ENCODE data around the gene SNCA. TPM values are rescaled to one million over a fixed set of nuclear protein-coding genes. Genes with fewer than 3 reads are reported as not detected.
A peak's percentile ranks its signal among the peaks of the same experiment; 100 is the strongest.

The SNCA gene
- total RNA-seq, result under 1 TPM; 0.85 to 0.93 TPM

DNA sequence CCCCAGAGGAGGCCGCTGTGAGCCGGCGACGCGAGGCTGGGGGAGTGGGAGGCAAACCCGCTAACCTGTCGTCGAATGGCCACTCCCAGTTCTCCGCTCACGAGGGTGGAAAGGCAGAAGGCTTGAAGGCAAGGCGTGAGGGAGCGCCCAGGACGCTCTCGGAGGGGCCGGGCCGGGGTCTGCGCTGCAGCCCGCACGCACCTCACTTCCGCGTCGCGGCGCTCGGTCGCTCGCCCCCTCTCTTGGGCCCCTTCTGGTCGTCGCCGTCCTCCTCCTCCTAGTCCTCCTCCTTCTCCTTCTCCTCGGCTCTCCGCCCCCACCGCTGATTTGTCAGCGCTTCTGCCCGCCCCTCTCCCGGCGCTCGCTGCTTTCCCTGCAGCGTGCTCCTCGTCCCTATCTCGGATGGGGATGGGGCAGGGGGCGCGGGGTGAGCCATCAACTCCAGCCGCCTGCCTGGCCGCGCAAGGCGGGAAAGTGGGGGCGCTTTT is at the start of gene SNCA:
Gene SNCA (minus strand): TSS at position 265 of the 488 bp plus-strand sequence. CDS start 1,494 bp downstream, outside the sequence.
- peak; percentile 79 for ATAC-seq (replicated peaks)
- peaks cover 8% of the 10 kb centered on the region for H3K4me1 Mint-ChIP-seq
- H3K4me3 Mint-ChIP-seq, result peak within 1 kb of the TSS; percentile 78
- peaks cover 55% of the 10 kb centered on the region for H3K27me3 Mint-ChIP-seq
- no peak within 1 kb of the TSS for H3K27ac Mint-ChIP-seq
- no peaks in the 10 kb centered on the region for H3K9me3 Mint-ChIP-seq
- H3K36me3 Mint-ChIP-seq (ENCODE audit: low read depth), result no peaks in the 10 kb centered on the region

DNA sequence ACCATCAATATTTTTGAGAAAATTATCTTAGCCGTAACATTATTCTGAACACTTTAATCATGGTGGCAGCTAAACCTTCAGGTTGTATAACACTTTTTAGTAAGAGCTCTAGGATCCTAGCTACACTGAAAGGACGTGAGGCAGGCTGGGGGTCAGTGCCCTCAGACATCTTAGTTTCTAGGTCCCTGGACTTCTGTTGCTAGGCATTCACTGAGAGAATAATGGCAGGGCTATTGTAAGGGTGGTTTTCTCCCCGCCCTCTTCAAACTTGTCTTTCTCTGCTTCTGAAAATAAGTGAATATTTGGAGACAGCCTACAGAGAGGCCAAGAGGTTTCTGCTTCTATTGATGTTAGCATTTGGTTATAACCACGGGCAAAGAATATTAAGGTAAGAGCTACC is 42.3 kb upstream of the SNCA start:
- peaks cover 10% of the 10 kb centered on the region for H3K27me3 Mint-ChIP-seq
- peaks cover 5% of the 10 kb centered on the region for H3K4me1 Mint-ChIP-seq
- no peaks in the 10 kb centered on the region for H3K9me3 Mint-ChIP-seq
- no peaks in the 10 kb centered on the region for H3K36me3 Mint-ChIP-seq (ENCODE audit: low read depth)
- no peak overlapping the region for H3K4me3 Mint-ChIP-seq
- no peak overlapping the region for H3K27ac Mint-ChIP-seq
- ATAC-seq (replicated peaks), result no peak

GRCh38 chr4:89878611-89879010 is 41.6 kb upstream of the SNCA start:
- H3K9me3 Mint-ChIP-seq, result no peaks in the 10 kb centered on the region
- peaks cover 5% of the 10 kb centered on the region for H3K4me1 Mint-ChIP-seq

DNA sequence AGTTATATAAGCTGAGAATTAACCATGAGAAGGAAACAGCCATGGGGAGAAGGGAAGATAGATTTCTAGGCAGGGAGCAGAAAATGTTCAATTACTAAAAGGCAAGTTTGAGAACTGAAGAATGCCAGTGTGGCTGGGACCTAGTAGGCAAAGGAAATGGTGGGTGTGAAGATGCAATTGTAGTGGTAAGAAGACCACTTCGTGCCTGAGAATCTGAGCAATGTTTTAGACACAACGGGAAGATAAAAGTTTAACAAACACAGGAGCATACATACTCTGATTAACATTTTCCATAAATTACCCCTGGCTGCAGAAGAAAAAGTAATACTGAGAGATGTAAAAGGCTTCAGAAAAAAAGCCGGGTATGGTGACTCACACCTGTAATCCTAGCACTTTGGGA is 39.6 kb upstream of the SNCA start:
- no peak overlapping the region for H3K27ac Mint-ChIP-seq
- peaks cover 5% of the 10 kb centered on the region for H3K4me1 Mint-ChIP-seq
- peak; percentile 44 for ATAC-seq (replicated peaks)
- peaks cover 12% of the 10 kb centered on the region for H3K27me3 Mint-ChIP-seq
- no peak overlapping the region for H3K4me3 Mint-ChIP-seq
- H3K9me3 Mint-ChIP-seq, result no peaks in the 10 kb centered on the region
- H3K36me3 Mint-ChIP-seq (ENCODE audit: low read depth), result no peaks in the 10 kb centered on the region

More at GRCh38 chr4:89878611-89879010, 41.6 kb upstream of the SNCA start:
- Mint-ChIP-seq H3K27me3 (peaks cover 10% of the 10 kb centered on the region), H3K4me3 (no peak overlapping the region), H3K27ac (no peak overlapping the region), H3K36me3 (ENCODE audit: low read depth) (no peaks in the 10 kb centered on the region)
- no peak for ATAC-seq (replicated peaks)

GRCh38 chr4:89871211-89871610 is 34.2 kb upstream of the SNCA start:
- no peaks in the 10 kb centered on the region for H3K36me3 Mint-ChIP-seq (ENCODE audit: low read depth)
- H3K4me1 Mint-ChIP-seq, result peaks cover under 1% of the 10 kb centered on the region
- no peak for ATAC-seq (replicated peaks)
- no peak overlapping the region for H3K4me3 Mint-ChIP-seq
- peaks cover 8% of the 10 kb centered on the region for H3K27me3 Mint-ChIP-seq
- H3K27ac Mint-ChIP-seq, result no peak overlapping the region
- no peaks in the 10 kb centered on the region for H3K9me3 Mint-ChIP-seq

- Mint-ChIP-seq H3K36me3 (ENCODE audit: low read depth) (no peaks in the 10 kb centered on the region), H3K4me3 (no peak overlapping the region), H3K27ac (no peak overlapping the region), H3K4me1 (no peaks in the 10 kb centered on the region), H3K9me3 (no peaks in the 10 kb centered on the region), H3K27me3 (peaks cover 6% of the 10 kb centered on the region)
- no peak for ATAC-seq (replicated peaks)
Observed at GRCh38 chr4:89868999-89869589, 32.1 kb upstream of the SNCA start.

DNA sequence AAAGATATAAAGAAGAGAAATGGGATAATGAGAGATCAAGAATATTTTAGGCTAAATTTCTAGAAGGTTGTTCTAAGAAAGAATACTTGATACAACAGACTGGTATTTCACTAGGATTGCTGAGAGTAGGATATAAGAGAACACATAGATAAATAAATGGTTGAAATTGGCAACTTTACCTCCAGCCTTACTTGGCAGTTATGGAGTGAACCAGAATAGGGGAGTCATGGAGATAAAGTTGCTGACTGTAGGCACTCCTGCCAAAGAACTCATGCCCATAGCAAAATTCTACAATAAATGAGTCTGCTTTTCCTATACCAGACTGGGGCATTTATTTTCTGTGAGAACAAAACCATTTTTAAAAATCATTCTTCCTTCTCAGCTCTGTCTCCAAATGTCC is 31.3 kb upstream of the SNCA start:
- ATAC-seq (replicated peaks), result no peak
- Mint-ChIP-seq H3K9me3 (no peaks in the 10 kb centered on the region), H3K4me3 (no peak overlapping the region), H3K27ac (no peak overlapping the region), H3K36me3 (ENCODE audit: low read depth) (no peaks in the 10 kb centered on the region), H3K4me1 (no peaks in the 10 kb centered on the region), H3K27me3 (peaks cover 7% of the 10 kb centered on the region)

GRCh38 chr4:89863533-89863932 is 26.6 kb upstream of the SNCA start:
- Mint-ChIP-seq H3K36me3 (ENCODE audit: low read depth) (no peaks in the 10 kb centered on the region), H3K4me1 (no peaks in the 10 kb centered on the region), H3K27ac (no peak overlapping the region), H3K4me3 (no peak overlapping the region), H3K9me3 (no peaks in the 10 kb centered on the region), H3K27me3 (peaks cover 12% of the 10 kb centered on the region)
- ATAC-seq (replicated peaks), result no peak

DNA sequence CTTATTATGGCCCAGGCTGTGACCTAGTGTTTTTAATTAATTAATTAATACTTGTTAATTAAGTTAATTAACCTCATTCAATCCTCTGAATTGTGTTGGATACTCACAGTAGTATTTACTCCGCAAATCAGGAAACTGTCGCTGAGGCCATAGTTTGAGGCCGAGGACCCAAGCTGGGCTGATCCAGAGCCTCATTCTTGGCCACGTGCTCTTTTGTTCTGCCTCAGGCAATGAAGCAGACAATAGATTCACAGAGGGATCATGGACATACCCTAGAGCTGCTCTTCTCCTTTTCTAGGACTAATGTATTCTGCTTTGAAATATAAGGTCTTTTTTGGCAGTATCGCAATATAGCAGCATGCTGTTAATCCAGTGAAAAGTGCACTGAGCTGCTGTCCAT is 24.0 kb upstream of the SNCA start:
- H3K4me1 Mint-ChIP-seq, result no peaks in the 10 kb centered on the region
- no peak overlapping the region for H3K27ac Mint-ChIP-seq
- H3K4me3 Mint-ChIP-seq, result no peak overlapping the region
- H3K27me3 Mint-ChIP-seq, result peaks cover 10% of the 10 kb centered on the region
- H3K9me3 Mint-ChIP-seq, result no peaks in the 10 kb centered on the region
- no peak for ATAC-seq (replicated peaks)
- H3K36me3 Mint-ChIP-seq (ENCODE audit: low read depth), result no peaks in the 10 kb centered on the region

DNA sequence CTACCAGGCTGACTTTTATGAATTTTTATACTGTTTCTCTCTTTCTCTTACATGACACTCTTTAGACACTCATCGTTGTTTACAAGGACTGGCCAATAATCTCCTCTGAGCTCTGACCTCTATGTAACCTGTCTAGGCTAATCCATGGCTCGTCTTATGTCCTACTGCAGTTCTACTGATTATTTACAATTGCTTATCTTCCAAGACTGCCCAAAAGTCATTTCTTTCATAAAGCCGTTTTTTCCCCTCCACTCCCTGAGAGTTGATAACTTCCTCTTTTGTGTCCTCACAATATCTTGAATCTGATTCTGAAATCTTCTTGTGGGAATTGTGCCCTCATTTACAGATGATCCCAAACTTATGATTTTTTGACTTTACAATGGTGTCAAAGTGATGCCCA is 18.3 kb upstream of the SNCA start:
- H3K4me1 Mint-ChIP-seq, result no peaks in the 10 kb centered on the region
- H3K27ac Mint-ChIP-seq, result no peak overlapping the region
- no peaks in the 10 kb centered on the region for H3K36me3 Mint-ChIP-seq (ENCODE audit: low read depth)
- no peak overlapping the region for H3K4me3 Mint-ChIP-seq
- ATAC-seq (replicated peaks), result no peak
- no peaks in the 10 kb centered on the region for H3K9me3 Mint-ChIP-seq
- peaks cover 20% of the 10 kb centered on the region for H3K27me3 Mint-ChIP-seq

- Mint-ChIP-seq H3K4me3 (no peak overlapping the region), H3K36me3 (ENCODE audit: low read depth) (no peaks in the 10 kb centered on the region), H3K27ac (no peak overlapping the region), H3K4me1 (no peaks in the 10 kb centered on the region), H3K27me3 (peaks cover 9% of the 10 kb centered on the region), H3K9me3 (peaks cover 5% of the 10 kb centered on the region)
- ATAC-seq (replicated peaks), result no peak
Observed at GRCh38 chr4:89847571-89848325, 10.8 kb upstream of the SNCA start.

DNA sequence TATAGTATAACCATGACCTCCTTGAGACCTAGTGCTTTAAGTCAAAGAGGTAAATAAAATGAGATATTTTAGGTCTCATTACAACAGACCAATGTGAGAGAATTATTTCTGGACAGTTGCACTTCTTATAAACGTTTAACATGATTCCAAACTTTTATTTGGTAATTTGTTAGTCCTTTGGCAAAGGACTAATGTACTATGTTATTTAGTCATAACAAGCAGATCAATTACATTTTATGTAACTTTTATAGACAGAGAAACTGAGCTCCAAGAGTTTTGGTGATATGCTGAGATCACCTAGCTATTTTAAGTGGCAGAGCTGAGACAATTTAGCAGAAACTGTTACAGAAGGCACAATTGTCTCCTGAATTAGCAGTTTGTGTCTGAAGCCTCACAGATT is 2.6 kb upstream of the SNCA start:
- ATAC-seq (replicated peaks), result no peak
- Mint-ChIP-seq H3K4me3 (no peak overlapping the region), H3K9me3 (no peaks in the 10 kb centered on the region)

GRCh38 chr4:89837993-89838390 is 1.0 kb upstream of the SNCA start:
- peaks cover 8% of the 10 kb centered on the region for H3K4me1 Mint-ChIP-seq
- ATAC-seq (replicated peaks), result no peak
- H3K27ac Mint-ChIP-seq, result no peak overlapping the region
- peak overlapping the region; percentile 78 for H3K4me3 Mint-ChIP-seq
- H3K27me3 Mint-ChIP-seq, result peaks cover 55% of the 10 kb centered on the region
- H3K36me3 Mint-ChIP-seq (ENCODE audit: low read depth), result no peaks in the 10 kb centered on the region
- no peaks in the 10 kb centered on the region for H3K9me3 Mint-ChIP-seq

More for the DNA sequence above, 2.6 kb upstream of the SNCA start:
- Mint-ChIP-seq H3K27me3 (peaks cover 52% of the 10 kb centered on the region), H3K36me3 (ENCODE audit: low read depth) (no peaks in the 10 kb centered on the region), H3K27ac (no peak overlapping the region), H3K4me1 (peaks cover 8% of the 10 kb centered on the region)

DNA sequence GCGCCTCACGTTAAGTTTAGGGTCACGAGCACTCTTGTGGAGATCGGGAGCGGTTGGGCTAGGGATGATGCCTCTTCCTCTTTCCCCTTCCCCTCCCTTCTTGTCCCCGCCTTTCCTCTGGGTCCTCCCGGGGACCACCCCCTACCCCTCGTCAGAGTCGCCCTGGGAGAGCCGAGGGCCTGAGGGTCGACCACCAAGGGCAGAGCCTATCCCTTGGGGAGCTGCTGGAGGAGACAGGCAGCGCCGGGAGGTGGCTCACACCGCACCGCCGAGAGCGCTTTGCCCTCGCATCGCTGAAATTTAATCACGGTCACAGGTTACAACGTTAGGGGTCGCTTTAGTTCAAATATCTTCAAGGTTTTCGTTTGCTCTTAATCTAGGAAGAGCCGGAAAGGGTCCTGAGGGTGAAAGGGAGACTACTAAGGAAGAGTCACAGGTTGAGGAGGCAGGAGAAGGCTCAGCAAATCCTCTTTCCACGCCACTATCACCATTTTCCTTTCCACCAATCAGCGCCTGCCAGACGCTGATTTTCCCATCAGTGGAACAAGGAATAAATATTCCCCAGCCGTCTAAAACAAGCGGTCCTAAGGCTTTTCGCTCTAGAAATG is 528 bp upstream of the SNCA start:
- H3K27me3 Mint-ChIP-seq, result peaks cover 55% of the 10 kb centered on the region
- no peaks in the 10 kb centered on the region for H3K36me3 Mint-ChIP-seq (ENCODE audit: low read depth)
- no peaks in the 10 kb centered on the region for H3K9me3 Mint-ChIP-seq
- H3K4me1 Mint-ChIP-seq, result peaks cover 8% of the 10 kb centered on the region
- peak overlapping the region; percentile 78 for H3K4me3 Mint-ChIP-seq
- ATAC-seq (replicated peaks), result peak; percentile 57
- no peak overlapping the region for H3K27ac Mint-ChIP-seq

All from activated T-helper 17 cell treated with anti-CD3 and anti-CD28 coated beads, Interleukin-2, amount 50 U/mL, for 72 hours (primary cell).